GM10266 (cell line): ENCODE data around the gene TMEM45A.

ENCODE experiments used
- DNase-seq: peaks from one replicate; pipeline ENCODE4 v3.0.0; 2012; ENCODE audit errors: extremely low spot score
- CTCF ChIP-seq: IDR thresholded peaks from 2 replicates; pipeline ENCODE4 v1.5.1; 2012; ENCODE audit warnings: mild to moderate bottlenecking, low read depth; ENCODE audit not compliant: control insufficient read depth, insufficient read depth; ENCODE audit errors: missing control alignments

Gene TMEM45A

GRCh38 chr3:100525753-100526612 lies 33.6 kb downstream of the TMEM45A start:
- DNase-seq: no peak
- TF ChIP-seq CTCF: no peak

DNA sequence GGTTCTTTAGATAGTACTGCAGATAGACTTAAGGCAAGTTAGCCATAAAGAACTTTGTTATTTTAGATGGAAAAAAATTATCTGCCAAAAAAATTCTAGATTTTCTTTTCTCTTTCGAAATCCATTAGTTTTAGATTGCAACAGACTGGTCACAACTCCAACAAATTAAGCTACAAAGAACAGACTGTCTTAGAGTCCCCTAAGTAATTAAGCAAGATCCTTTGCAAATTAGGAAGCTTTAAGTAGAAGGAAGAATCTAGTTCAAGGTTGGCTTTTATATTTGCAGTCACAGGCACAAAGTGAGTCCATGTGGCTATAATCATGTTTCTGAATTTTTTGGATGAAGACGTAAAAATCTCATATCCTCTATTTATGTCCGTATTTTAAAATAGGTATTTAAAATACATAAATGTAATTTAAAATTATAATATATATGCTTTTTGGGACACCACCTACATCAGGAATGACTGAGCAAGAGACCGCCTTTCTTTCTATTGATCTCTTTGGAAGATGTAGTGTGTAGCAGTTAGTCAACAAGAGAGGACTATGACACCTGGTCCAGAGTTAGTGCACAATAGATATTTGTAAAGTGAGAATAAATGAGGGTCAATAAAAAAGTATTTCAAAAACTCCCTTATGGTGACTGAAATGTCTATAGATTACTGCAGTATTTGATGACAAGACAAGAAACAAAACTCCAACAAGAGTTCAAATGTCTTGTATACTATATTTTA lies 34.4 kb downstream of the TMEM45A start:
- no peak for DNase-seq
- TF ChIP-seq CTCF: no peak

- no peak for TF ChIP-seq CTCF
- no peak for DNase-seq
These were observed 34.9 kb downstream of the TMEM45A start for GRCh38 chr3:100527347-100527735.

GRCh38 chr3:100531093-100531492 lies 38.7 kb downstream of the TMEM45A start:
- no peak for DNase-seq
- no peak for TF ChIP-seq CTCF

GRCh38 chr3:100532411-100532810 lies 40.0 kb downstream of the TMEM45A start:
- no peak for TF ChIP-seq CTCF
- no peak for DNase-seq

- TF ChIP-seq CTCF: no peak
- no peak for DNase-seq
These were observed 40.8 kb downstream of the TMEM45A start for GRCh38 chr3:100533176-100533575.

- DNase-seq: no peak
- TF ChIP-seq CTCF: no peak
These were observed 43.2 kb downstream of the TMEM45A start for GRCh38 chr3:100535610-100535943.
